Islet of Langerhans (tissue), 1 donor: ENCODE measurements around the gene GPR78.
A peak's percentile ranks its signal among the peaks of the same experiment; 100 is the strongest.
"Not testable (repeated sequence)": the region's sequence is repeated elsewhere in the genome, so short reads cannot be mapped to it uniquely, and the experiment has no call there.

ENCODE experiments used
- FAIRE-seq: peaks from one replicate; lab custom pipeline; 2011; peaks lifted over from hg19 to GRCh38; lab: Jason Lieb, UNC

GPR78 gene

DNA sequence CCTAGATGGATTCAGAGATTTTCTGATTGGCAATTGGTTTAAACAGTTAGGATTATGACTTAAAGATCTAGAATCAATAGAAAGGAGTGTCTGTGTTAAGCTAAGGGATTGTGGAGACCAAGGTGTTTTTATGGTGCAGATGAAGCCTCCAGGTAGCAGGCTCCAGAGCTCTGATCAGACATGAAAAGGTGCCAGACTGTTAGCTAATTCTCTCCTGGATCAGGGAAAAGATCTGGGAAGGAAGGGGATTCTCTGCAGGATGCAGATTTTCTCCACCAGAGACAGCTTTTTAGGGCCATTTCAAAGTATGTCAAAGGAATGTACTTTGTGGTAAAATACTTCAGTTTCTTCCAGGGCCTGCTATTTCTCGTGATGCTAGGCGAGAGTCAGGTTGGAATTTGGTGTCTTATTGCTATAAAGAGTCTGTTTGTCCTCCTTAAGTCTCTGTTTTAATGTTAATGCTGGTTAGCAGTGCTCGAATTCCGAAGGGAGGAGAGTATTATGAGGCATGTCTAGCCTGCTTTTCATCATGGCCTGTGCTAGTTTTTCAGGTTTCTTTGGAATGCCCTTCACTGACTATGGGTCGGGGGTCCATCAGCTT is 12.0 kb upstream of the GPR78 start:
- no peak for FAIRE-seq

DNA sequence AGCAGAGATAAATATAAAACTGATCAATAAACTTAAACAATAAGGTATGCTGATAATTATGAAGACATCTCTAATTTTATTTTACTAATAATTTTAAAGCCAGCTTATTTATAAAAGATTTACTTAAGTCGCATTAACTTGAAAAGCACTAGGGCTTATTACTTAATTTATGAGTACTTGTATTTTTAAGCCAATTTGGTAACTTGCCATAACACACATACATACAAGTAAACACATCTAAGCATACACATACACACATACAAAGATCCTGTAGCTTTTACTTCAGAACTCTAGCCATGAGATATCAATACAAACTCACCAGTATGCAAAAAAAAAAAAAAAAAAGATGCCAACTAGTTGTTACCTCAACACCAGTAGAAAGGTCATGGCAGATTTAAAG is 10.0 kb upstream of the GPR78 start:
- peak; percentile 76 for FAIRE-seq

DNA sequence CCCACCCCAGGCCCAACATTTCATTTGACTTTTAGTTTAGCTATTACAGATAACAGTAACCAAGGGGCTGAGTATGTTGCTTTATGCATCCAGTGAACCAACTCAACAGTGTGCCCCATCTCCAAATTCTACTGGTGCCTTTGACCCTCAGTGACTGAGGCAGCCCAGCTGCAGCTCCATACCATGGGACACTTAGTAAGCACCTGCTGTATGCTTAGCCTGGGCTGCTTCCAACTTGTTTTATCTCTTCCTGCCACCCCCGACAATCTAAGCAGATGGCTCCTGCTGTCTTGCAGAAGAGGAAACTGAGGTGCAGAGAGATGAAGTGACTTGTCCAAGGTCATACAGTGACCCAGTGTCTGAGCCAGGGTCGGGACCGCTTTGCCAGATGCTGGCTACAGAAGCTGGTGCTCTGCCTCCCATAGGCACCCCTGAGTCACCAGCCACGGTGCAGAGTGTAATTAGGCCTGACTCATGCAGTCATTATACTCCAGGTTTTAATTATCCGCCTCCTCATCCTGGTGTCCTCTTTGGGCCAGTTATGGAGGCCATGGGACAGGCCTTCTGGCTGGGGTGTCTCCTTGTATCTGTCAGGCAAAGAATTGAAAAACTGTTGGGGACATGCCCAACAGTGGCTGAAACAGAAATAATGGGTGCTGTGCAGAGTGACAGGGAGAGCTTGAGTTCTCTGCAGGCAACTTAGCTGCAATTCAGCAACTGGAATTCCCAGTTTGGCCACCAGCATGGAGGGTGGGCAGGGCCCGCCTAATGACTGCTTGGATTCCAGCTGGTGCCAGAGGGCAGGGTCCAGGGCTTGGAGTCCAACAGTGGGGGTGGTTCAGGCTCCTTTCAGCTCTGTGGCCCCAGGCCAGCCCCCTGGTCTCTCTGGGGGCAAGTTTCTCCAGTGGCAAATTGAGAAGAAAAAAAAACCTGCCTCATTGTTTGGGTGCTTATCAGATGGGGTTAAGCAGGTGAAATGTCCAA is 8.2 kb upstream of the GPR78 start:
- FAIRE-seq = no peak

DNA sequence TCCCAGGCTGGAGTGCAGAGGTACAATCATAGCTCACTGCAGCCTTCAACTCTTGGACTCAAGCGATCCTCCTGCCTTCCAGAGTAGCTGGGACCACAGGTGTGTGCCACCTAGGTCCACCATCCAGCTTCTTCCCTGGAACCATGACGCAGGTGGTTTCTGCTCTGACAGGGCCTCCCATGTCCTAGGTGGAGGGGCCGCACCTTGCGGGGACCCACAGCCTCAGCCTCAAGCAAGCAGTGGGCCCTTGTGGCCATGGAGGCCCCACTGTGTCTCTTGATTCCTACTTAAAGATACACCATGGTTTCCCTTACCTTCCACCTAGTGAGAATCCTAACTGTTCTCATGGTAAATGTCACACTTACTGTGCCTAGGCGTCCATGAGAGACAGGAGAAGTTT is 6.9 kb upstream of the GPR78 start:
- FAIRE-seq = no peak

- no peak for FAIRE-seq
These were observed 5.3 kb upstream of the GPR78 start for GRCh38 chr4:8574796-8575370.

DNA sequence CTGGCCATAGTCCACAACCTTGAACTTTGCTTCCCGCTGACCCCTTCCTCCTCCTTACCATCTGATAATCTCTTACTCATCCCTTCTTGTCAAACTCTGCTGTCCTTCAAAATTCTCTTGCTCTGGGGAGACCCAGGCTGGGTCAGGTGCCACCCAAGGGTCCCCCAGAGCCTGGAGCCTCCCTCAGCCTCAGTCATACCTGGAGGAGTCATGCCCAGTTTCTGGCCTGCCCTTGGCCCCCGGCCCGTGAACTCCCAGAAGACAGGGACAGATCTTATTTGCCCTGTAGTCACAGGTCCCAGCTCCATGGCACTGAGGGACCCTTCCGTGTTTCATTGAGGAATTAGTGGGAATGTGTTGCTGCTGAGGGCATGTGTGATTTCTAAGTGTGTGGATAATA is 4.7 kb upstream of the GPR78 start:
- FAIRE-seq = no peak

GRCh38 chr4:8576591-8576990 is 3.6 kb upstream of the GPR78 start:
- FAIRE-seq = not testable (repeated sequence)

GRCh38 chr4:8577046-8577445 is 3.1 kb upstream of the GPR78 start:
- FAIRE-seq = no peak

DNA sequence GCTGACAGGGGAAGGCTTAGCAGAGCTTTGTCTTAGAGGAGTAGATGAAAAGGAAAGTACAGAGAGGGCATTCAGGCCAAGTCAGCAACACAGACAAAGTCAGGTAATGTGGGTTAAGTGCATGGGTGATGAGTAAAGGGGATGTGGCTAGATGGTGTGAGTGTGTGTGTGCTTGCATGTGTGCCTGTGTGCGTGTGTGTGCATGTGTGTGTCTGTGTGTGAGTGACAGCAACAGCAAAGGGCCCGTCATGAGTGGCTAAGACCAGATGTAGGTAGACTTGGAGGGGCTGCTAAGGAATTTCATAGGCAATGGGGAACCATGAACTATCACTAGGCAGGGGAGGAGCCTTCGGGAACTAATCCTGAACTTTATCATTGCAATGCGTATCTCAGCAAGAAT is 2.2 kb upstream of the GPR78 start:
- FAIRE-seq = no peak

DNA sequence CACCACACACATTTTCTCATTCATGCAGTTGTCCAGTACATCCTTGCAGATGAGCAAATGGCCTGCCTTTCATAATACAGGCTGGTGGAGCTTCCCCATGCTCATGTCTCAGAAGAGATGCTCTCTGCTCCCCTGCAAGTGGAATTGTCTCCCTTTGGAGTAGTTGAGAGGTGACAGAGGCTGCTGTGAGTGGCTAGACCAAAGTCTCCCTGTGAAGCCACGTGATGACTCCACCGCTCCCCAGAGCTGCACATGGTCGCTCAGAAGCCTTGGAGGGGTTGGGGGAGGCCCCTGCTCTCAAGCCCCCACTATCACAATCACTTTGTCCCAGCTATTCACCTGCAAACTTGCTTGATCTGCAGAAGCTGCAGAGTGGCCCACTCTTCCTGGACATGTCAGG is 1.5 kb upstream of the GPR78 start:
- no peak for FAIRE-seq

DNA sequence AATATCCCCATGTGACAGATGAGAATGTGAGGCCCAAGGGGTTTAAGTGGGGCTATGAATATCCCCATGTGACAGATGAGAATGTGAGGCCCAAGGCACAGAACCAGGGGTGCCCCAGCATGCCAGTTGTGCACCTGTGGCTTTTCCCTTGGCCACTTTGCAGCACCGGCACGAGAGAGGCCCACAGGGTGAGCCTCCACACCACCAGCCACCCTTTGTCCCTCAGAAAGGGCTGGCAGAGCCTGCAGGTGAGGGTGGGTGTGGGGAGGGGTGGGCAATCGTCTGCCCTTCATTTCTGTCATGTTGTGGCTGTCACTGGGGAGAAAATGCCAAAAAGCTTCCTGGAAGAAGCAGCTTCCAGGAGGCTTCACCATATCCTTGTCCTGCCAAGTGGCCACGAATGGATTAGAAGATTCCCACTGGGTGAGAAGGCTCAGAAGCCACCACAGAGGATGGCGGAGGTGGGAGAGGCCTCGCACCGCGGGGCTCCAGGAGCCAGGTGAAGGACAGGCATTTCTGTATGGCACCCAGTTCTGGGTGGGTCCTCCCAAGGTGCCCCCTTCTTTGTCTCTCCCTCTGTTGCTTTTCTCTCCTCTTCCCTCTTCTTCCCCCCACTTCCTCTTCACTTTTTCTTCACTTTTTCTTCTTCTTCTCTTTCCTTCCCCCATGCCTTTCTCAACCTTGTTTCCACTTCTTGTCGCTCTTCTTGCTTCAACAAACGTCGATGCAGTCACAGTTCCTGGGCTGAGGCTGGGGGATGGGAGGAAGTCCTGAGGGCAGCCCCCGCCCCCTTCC is 469 bp upstream of the GPR78 start:
- no peak for FAIRE-seq

DNA sequence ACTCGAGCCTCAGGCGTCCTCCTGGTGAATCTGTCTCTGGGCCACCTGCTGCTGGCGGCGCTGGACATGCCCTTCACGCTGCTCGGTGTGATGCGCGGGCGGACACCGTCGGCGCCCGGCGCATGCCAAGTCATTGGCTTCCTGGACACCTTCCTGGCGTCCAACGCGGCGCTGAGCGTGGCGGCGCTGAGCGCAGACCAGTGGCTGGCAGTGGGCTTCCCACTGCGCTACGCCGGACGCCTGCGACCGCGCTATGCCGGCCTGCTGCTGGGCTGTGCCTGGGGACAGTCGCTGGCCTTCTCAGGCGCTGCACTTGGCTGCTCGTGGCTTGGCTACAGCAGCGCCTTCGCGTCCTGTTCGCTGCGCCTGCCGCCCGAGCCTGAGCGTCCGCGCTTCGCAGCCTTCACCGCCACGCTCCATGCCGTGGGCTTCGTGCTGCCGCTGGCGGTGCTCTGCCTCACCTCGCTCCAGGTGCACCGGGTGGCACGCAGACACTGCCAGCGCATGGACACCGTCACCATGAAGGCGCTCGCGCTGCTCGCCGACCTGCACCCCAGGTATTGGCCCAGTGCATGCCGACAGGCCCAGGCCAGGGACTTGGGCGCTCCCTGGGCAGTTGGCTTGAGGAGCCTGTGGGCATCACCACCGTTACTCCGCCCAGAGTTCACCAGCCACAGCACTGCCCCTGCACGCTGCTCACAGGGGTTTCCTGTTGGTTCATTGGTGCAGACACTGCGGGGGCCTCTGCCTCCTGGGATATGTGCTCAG is 1.1 kb downstream of the GPR78 start:
- no peak for FAIRE-seq

- FAIRE-seq = no peak
These were observed 1.8 kb downstream of the GPR78 start for GRCh38 chr4:8582016-8582415.

- no peak for FAIRE-seq
These were observed 2.2 kb downstream of the GPR78 start for GRCh38 chr4:8582436-8582835.

GRCh38 chr4:8582941-8583654 is 2.9 kb downstream of the GPR78 start:
- FAIRE-seq = no peak

GRCh38 chr4:8583655-8584025 is 3.4 kb downstream of the GPR78 start:
- FAIRE-seq = no peak

DNA sequence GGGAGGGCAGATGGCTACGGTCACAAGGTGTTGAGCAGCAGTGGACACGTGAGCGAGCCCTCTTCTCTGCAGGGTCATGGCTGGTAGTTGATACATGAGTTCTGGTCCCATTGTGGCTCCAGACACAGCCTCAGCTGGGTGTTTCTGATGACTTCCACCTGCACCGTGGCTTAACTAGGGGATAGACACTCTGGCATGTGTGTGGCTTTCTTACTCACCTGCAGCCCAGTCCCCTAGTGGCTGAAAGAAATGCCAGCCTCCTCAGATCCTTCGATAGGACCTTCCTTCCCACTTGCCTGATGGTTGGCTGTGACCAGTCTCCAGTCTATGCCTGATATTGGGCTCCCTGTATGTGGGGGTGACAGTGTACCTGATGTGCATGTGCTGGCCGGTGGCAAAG is 5.0 kb downstream of the GPR78 start:
- no peak for FAIRE-seq

DNA sequence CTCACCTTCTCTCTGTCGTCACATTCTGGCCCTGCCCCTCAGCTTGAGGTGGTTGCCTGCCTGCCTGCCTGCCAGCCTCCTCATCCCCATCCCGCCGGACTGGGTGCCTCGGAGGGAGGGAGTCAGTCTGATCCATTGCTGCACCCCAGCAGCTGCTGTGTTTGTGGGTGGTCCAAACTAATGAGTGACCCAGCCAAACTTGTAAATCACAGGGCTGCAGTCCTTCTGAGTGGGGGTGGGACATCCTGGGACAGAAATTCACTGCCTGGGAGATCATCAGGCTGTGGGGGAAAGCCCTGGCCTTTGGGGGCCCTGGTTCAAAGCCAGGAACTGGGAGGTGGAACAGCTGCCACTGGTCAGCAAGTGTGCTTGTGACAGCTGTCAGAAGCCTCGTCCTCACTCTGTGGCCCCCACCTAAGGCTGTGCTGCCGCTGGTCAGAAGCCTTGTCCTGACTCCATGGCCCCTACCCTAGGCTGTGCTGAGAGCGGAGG is 5.6 kb downstream of the GPR78 start:
- FAIRE-seq = no peak

DNA sequence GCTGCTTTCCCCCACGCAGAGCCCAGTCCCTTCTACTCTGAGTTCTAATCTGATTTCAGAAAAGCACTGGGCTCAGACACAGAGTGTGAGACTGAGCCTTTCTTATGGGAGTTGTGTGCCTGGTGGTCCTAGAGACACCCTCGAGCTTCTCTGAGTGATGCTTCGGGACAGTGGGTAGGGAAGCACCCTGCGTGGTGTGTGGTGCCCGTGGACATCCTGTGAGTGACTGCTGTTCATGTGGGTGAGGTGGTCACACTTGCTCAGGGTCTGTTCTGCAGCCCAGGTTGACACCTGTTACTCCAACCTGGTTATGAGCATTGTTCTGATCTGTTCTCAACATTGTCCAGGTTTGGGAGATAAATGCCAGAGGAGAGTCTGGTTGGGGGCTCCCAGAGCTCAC is 6.1 kb downstream of the GPR78 start:
- no peak for FAIRE-seq

GRCh38 chr4:8586671-8587468 is 6.7 kb downstream of the GPR78 start:
- FAIRE-seq = no peak
